Parathyroid adenoma (tissue), 2 donors: ENCODE results near the gene USP8.
"Not testable (repeated sequence)": the region's sequence is repeated elsewhere in the genome, so short reads cannot be mapped to it uniquely, and the experiment has no call there.

Source experiments
- H2AFZ ChIP-seq: fragments of 300-600 bp; sonication (generic); one replicate; pipeline ENCODE4 v1.7.0; 2017; ENCODE audit warnings: antibody characterized with exemption, mild to moderate bottlenecking
- H3K27ac ChIP-seq: fragments of 300-600 bp; sonication (generic); one replicate; pipeline ENCODE4 v1.7.0; 2017
- H3K27me3 ChIP-seq: fragments of 300-600 bp; sonication (generic); one replicate; pipeline ENCODE4 v1.7.0; 2017; ENCODE audit warnings: low read length; ENCODE audit not compliant: control insufficient read depth, insufficient read depth
- H3K36me3 ChIP-seq: fragments of 300-600 bp; sonication (generic); one replicate; pipeline ENCODE4 v1.7.0; 2017; ENCODE audit warnings: low read length; ENCODE audit not compliant: control insufficient read depth, insufficient read depth
- H3K4me1 ChIP-seq: fragments of 300-600 bp; sonication (generic); one replicate; pipeline ENCODE4 v1.7.0; 2017; ENCODE audit warnings: control low read depth
- H3K4me2 ChIP-seq: fragments of 300-600 bp; sonication (generic); one replicate; pipeline ENCODE4 v1.7.0; 2017; ENCODE audit warnings: low read length
- H3K4me3 ChIP-seq: fragments of 300-600 bp; sonication (generic); one replicate; pipeline ENCODE4 v1.7.0; 2017; ENCODE audit warnings: low read depth, low read length
- H3K79me2 ChIP-seq: fragments of 300-600 bp; sonication (generic); one replicate; pipeline ENCODE4 v1.7.0; 2017; ENCODE audit warnings: control low read depth
- H3K9ac ChIP-seq: fragments of 300-600 bp; sonication (generic); one replicate; pipeline ENCODE4 v1.7.0; 2017; ENCODE audit warnings: mild to moderate bottlenecking
- H3K9me3 ChIP-seq: fragments of 300-600 bp; sonication (generic); one replicate; pipeline ENCODE4 v1.7.0; 2017; ENCODE audit warnings: low read length; ENCODE audit not compliant: control insufficient read depth
- TF ChIP-seq, protein P1 (sequence below): fragments of 300-600 bp; sonication (generic); IDR thresholded peaks from one replicate; pipeline ENCODE4 v1.7.0; 2017; ENCODE audit warnings: antibody characterized with exemption, mild to moderate bottlenecking
- donor health status: primary hyperparathyroidism.

The USP8 gene

DNA sequence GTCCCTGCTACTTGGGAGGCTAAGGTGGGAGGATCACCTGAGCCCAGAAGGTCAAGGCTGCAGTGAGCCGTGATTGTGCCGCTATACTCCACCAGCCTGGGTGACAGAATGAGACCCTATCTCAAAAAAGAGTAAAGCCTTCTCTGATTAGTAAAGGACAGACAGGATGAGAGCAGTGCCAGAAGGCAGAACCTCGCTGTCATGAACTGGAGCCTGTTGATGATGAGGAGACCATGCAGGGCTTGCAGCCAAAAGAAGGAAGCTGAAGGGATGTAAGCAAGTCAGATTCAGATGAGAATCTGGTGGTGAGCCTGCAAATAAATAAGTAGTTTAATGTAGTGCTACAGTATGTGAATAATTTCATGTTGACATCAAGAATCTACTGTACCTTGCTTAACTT is 69.4 kb downstream of the USP8 start:
- Histone ChIP-seq H3K4me3 (no peak overlapping the region), H3K9ac (no peak overlapping the region), H3K79me2 (no peaks in the 10 kb centered on the region), H3K9me3 (no peaks in the 10 kb centered on the region), H3K36me3 (no peaks in the 10 kb centered on the region), H3K27ac (no peak overlapping the region), H3K4me2 (no peak overlapping the region), H3K27me3 (no peaks in the 10 kb centered on the region), H2AFZ (no peak overlapping the region), H3K4me1 (no peaks in the 10 kb centered on the region)
- TF ChIP-seq, protein P1, sequence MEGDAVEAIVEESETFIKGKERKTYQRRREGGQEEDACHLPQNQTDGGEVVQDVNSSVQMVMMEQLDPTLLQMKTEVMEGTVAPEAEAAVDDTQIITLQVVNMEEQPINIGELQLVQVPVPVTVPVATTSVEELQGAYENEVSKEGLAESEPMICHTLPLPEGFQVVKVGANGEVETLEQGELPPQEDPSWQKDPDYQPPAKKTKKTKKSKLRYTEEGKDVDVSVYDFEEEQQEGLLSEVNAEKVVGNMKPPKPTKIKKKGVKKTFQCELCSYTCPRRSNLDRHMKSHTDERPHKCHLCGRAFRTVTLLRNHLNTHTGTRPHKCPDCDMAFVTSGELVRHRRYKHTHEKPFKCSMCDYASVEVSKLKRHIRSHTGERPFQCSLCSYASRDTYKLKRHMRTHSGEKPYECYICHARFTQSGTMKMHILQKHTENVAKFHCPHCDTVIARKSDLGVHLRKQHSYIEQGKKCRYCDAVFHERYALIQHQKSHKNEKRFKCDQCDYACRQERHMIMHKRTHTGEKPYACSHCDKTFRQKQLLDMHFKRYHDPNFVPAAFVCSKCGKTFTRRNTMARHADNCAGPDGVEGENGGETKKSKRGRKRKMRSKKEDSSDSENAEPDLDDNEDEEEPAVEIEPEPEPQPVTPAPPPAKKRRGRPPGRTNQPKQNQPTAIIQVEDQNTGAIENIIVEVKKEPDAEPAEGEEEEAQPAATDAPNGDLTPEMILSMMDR: no peak

DNA sequence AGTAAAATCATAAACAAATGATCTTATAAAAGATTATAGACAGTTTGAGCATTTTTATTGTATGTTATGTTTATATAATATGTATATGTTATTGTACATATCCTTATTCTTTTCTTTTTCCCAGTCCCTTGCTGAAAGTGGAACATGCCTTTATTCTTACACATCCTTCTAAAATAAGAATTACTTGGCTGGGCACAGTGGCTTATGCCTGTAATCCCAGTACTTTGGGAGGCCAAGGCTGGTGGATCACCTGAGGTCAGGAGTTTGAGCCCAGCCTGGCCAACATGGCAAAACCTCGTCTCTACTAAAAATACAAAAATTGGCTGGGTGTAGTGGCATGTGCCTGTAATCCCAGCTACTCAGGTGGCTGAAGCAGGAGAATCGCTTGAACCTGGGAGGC is 70.3 kb downstream of the USP8 start:
- not testable (repeated sequence) for H3K9ac ChIP-seq, H3K27ac ChIP-seq, H3K79me2 ChIP-seq, H3K4me1 ChIP-seq, H3K27me3 ChIP-seq, H3K4me3 ChIP-seq, H3K4me2 ChIP-seq, H3K36me3 ChIP-seq, H3K9me3 ChIP-seq, H2AFZ ChIP-seq

DNA sequence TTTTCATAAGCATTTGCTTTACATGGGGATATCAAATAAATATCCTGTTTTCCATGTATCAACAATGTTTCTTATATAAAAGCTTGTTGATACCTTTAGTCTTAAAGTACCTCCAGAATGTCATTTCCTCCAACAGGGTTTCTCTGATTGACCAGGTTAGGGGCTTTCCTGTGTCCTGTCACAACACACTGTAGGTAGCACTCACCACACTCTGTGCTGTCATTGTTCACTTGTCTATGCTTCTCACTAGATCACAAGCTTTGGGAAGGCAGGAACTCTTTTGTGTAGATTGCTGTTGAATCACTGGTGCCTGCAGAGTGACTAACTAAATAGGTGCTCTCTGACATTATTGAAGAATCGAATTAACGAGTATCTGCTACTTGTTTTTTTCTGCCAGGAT is 72.5 kb downstream of the USP8 start:
- no peak overlapping the region for H3K9ac ChIP-seq
- no peak overlapping the region for H3K27ac ChIP-seq
- H3K36me3 ChIP-seq: no peaks in the 10 kb centered on the region
- H3K4me3 ChIP-seq: no peak overlapping the region
- no peak overlapping the region for H2AFZ ChIP-seq
- H3K27me3 ChIP-seq: no peaks in the 10 kb centered on the region
- no peaks in the 10 kb centered on the region for H3K4me1 ChIP-seq
- H3K9me3 ChIP-seq: no peaks in the 10 kb centered on the region
- TF ChIP-seq, protein P1: no peak
- no peak overlapping the region for H3K4me2 ChIP-seq
- H3K79me2 ChIP-seq: no peaks in the 10 kb centered on the region

DNA sequence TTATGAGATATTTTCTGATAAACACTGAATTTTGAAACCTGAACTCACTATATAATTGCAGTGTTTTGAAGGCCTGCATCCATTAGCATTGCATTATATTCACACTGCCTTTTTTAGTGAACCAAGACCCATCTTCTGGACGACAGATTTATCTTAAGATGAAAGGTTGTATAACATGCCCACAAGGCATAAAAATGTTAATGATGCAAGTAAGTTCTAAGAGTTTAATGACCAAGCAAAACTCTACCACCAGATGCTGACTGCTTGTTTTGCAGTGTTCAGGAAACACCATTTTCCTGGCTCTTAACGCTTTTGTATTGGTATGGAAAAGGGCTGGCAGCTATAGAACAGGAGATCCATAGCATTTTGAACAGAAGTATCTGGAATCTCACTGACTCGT is 76.1 kb downstream of the USP8 start:
- TF ChIP-seq, protein P1: no peak
- Histone ChIP-seq H3K27ac (no peak overlapping the region), H3K9me3 (no peaks in the 10 kb centered on the region), H3K4me1 (no peaks in the 10 kb centered on the region), H3K27me3 (no peaks in the 10 kb centered on the region), H3K9ac (no peak overlapping the region), H3K36me3 (no peaks in the 10 kb centered on the region), H3K79me2 (no peaks in the 10 kb centered on the region), H2AFZ (no peak overlapping the region), H3K4me2 (no peak overlapping the region), H3K4me3 (no peak overlapping the region)

DNA sequence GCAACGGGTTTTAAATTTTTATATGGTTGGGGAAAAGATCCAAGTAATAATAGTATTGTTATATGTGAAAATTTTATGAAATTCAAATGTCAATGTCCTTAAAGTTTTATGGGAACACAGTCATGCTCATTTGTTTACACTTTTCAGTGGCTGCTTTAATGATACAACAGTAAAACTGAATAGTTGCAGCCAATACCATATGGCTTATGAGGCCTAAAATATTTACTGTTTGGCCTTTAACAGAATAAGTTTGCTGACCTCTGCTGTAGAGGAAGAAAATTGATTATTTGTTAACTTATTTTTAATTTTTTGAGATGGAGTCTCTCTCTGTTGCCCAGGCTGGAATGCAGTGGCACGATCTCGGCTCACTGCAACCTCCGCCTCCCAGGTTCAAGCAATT is 77.6 kb downstream of the USP8 start:
- Histone ChIP-seq H3K9me3 (no peaks in the 10 kb centered on the region), H3K4me1 (no peaks in the 10 kb centered on the region), H3K4me2 (no peak overlapping the region), H3K9ac (no peak overlapping the region), H3K79me2 (no peaks in the 10 kb centered on the region), H2AFZ (no peak overlapping the region), H3K27me3 (no peaks in the 10 kb centered on the region), H3K36me3 (no peaks in the 10 kb centered on the region), H3K4me3 (no peak overlapping the region), H3K27ac (no peak overlapping the region)
- TF ChIP-seq, protein P1: no peak
